Natural killer cell (primary cell): ENCODE measurements around the gene MSI2. TPM values are rescaled to one million over a fixed set of nuclear protein-coding genes. Genes with fewer than 3 reads are reported as not detected.

Experiments
- ATAC-seq, 3 donors: fragments of 150-1000 bp in 2 of 3; fragments of 200-7000 bp in 1 of 3; cut with Tn5 transposase; 1 replicate in 1 of 3; 2 replicates in 2 of 3; pipeline ENCODE4 v1.10.0; 2021; ENCODE audit warnings: mild to moderate bottlenecking in 2 of 3, moderate library complexity in 2 of 3
- DNase-seq, 2 donors: peaks; one replicate each; pipeline versions ENCODE4 v3.0.0 to v3.0.0-alpha.2; 2013 to 2021; ENCODE audit warnings: mixed read lengths in 1 of 2
- H3K27ac ChIP-seq: one replicate; pipeline ENCODE4 v1.5.1; 2013; ENCODE audit warnings: mild to moderate bottlenecking, low read length
- H3K27me3 ChIP-seq: one replicate; pipeline ENCODE4 v1.6.1; 2013; ENCODE audit warnings: low read length; ENCODE audit not compliant: control insufficient read depth, insufficient read depth
- H3K36me3 ChIP-seq: one replicate; pipeline ENCODE4 v1.6.1; 2013; ENCODE audit warnings: low read length; ENCODE audit not compliant: control insufficient read depth, insufficient read depth
- H3K4me1 ChIP-seq: one replicate; pipeline ENCODE4 v1.6.1; 2013; ENCODE audit warnings: low read length; ENCODE audit not compliant: control insufficient read depth, insufficient read depth
- H3K4me3 ChIP-seq: one replicate; pipeline ENCODE4 v1.5.1; 2013; ENCODE audit warnings: low read length
- H3K9me3 ChIP-seq: one replicate; pipeline ENCODE4 v1.6.1; 2013; ENCODE audit warnings: low read length; ENCODE audit not compliant: control insufficient read depth, insufficient read depth
- H3K27ac Mint-ChIP-seq, 2 donors: one replicate each; pipeline ENCODE4 v1.8.0; 2022; ENCODE audit warnings: mild to moderate bottlenecking in 2 of 2, mixed read lengths in 2 of 2, moderate library complexity in 1 of 2
- H3K27me3 Mint-ChIP-seq, 2 donors: one replicate each; pipeline ENCODE4 v1.8.0; 2022; ENCODE audit warnings: low read depth in 2 of 2, mixed read lengths in 2 of 2
- H3K36me3 Mint-ChIP-seq: one replicate; pipeline ENCODE4 v1.8.0; 2022; ENCODE audit warnings: mixed read lengths
- H3K4me1 Mint-ChIP-seq, 2 donors: one replicate each; pipeline ENCODE4 v1.8.0; 2022; ENCODE audit warnings: mixed read lengths in 2 of 2
- H3K4me3 Mint-ChIP-seq: one replicate; pipeline ENCODE4 v1.8.0; 2022; ENCODE audit warnings: mild to moderate bottlenecking, moderate library complexity, mixed read lengths
- H3K9me3 Mint-ChIP-seq, 2 donors: one replicate each; pipeline ENCODE4 v1.8.0; 2022; ENCODE audit warnings: mixed read lengths in 2 of 2
- CTCF ChIP-seq: fragments of 200-600 bp; IDR thresholded peaks from one replicate; pipeline ENCODE4 v1.8.0; 2022; ENCODE audit warnings: antibody characterized with exemption
- WGBS: methylation state at CpG from one replicate; pipeline ENCODE4 v1.1.7; 2013; ENCODE audit warnings: missing lambda C conversion rate; ENCODE audit not compliant: insufficient coverage; 5-methylcytosine and 5-hydroxymethylcytosine counted together
- intact Hi-C: fragments of 100-400 bp; cut with micrococcal nuclease; formaldehyde crosslinking; loops from one replicate; pipeline ENCODE4 v1.14.2; 2022
- total RNA-seq, 4 donors: library from RNA; stranded (reverse); fragments of 120-200 nt in 1 of 4; gene quantifications; one replicate each; pipeline versions ENCODE4 v1.2.3 to v1.2.4, GENCODE V29; 2013 to 2022

MSI2 gene
- total RNA-seq, 3 donors from 2014 or later (not counting 1 experiment from before 2014, with no cell fraction given), result 95.5 to 145 (median 96.8) TPM

GRCh38 chr17:57462007-57462579, 205.8 kb downstream of the MSI2 start:
- H3K9me3 ChIP-seq, result no peaks in the 10 kb centered on the region
- H3K4me3 Mint-ChIP-seq, result no peak overlapping the region
- H3K27ac Mint-ChIP-seq, result no peak overlapping the region
- TF ChIP-seq CTCF, result no peak
- H3K36me3 ChIP-seq, result no peaks in the 10 kb centered on the region
- DNase-seq, result no peak
- peaks cover 17% of the 10 kb centered on the region for H3K4me1 ChIP-seq
- intact Hi-C loops, result no loop called here
- H3K27ac ChIP-seq, result no peak overlapping the region
- H3K36me3 Mint-ChIP-seq, result no peaks in the 10 kb centered on the region
- 89% methylated on average over 4 of the region's 4 CpGs for WGBS
- H3K27me3 Mint-ChIP-seq, result peaks cover 35 to 64% of the 10 kb centered on the region in 2 donors
- no peaks in the 10 kb centered on the region for H3K9me3 Mint-ChIP-seq
- no peaks in the 10 kb centered on the region for H3K27me3 ChIP-seq
- no peak for ATAC-seq
- H3K4me1 Mint-ChIP-seq, result peaks cover 27% of the 10 kb centered on the region in 2 donors
- no peak overlapping the region for H3K4me3 ChIP-seq

GRCh38 chr17:57463103-57463885, 207.0 kb downstream of the MSI2 start:
- DNase-seq, result no peak
- 67% methylated on average over 9 of the region's 9 CpGs for WGBS
- Histone ChIP-seq H3K4me1 (peaks cover 17% of the 10 kb centered on the region), H3K27me3 (no peaks in the 10 kb centered on the region), H3K27ac (no peak overlapping the region), H3K36me3 (no peaks in the 10 kb centered on the region), H3K9me3 (no peaks in the 10 kb centered on the region), H3K4me3 (no peak overlapping the region)
- Mint-ChIP-seq H3K36me3 (no peaks in the 10 kb centered on the region), H3K27me3 (peaks cover 38 to 68% of the 10 kb centered on the region in 2 donors), H3K27ac (no peak overlapping the region), H3K4me1 (peaks cover 26 to 30% of the 10 kb centered on the region in 2 donors), H3K4me3 (no peak overlapping the region), H3K9me3 (no peaks in the 10 kb centered on the region)
- intact Hi-C loops, result no loop called here
- peak in 2 of 3 donors; percentile 40 to 65 for ATAC-seq
- no peak for TF ChIP-seq CTCF

GRCh38 chr17:57464191-57464864, 208.0 kb downstream of the MSI2 start:
- Mint-ChIP-seq H3K4me3 (no peak overlapping the region), H3K36me3 (no peaks in the 10 kb centered on the region), H3K27me3 (peaks cover 30 to 61% of the 10 kb centered on the region in 2 donors), H3K9me3 (no peaks in the 10 kb centered on the region), H3K4me1 (peaks cover 16 to 26% of the 10 kb centered on the region in 2 donors), H3K27ac (no peak overlapping the region)
- Histone ChIP-seq H3K27me3 (no peaks in the 10 kb centered on the region), H3K36me3 (no peaks in the 10 kb centered on the region), H3K4me1 (peaks cover 7% of the 10 kb centered on the region), H3K4me3 (no peak overlapping the region), H3K27ac (no peak overlapping the region), H3K9me3 (no peaks in the 10 kb centered on the region)
- no peak for ATAC-seq
- TF ChIP-seq CTCF, result no peak
- DNase-seq, result no peak
- 87% methylated on average over 11 of the region's 11 CpGs for WGBS
- intact Hi-C loops, result no loop called here
